ENCODE results near the gene VEGFA.

- TF ChIP-seq CTCF (conservative IDR thresholded peaks at IDR 0.05) (no peak), EZH2 (IDR thresholded peaks at IDR 0.05; ENCODE audit: low read depth) (no peak)
These were observed 44.9 kb upstream of the VEGFA start for GRCh38 chr6:43724914-43725642.

Data from PC-9 (cell line).